Skeletal muscle cell (primary cell): Measurements from ENCODE around the gene SUPT7L.
"Not testable (repeated sequence)": the region's sequence is repeated elsewhere in the genome, so short reads cannot be mapped to it uniquely, and the experiment has no call there.

Source experiments
- DNase-seq: peaks from one replicate; pipeline ENCODE4 v3.0.0-alpha.2; 2010; ENCODE audit warnings: low read depth
- H3K4me3 ChIP-seq: 2 replicates; pipeline ENCODE4 v1.5.1; 2011; ENCODE audit warnings: low read depth, mild to moderate bottlenecking, control low read depth, low read length, moderate library complexity

SUPT7L gene

GRCh38 chr2:27687232-27687631, 23.8 kb upstream of the SUPT7L start:
- H3K4me3 ChIP-seq: no peak overlapping the region
- DNase-seq: no peak

DNA sequence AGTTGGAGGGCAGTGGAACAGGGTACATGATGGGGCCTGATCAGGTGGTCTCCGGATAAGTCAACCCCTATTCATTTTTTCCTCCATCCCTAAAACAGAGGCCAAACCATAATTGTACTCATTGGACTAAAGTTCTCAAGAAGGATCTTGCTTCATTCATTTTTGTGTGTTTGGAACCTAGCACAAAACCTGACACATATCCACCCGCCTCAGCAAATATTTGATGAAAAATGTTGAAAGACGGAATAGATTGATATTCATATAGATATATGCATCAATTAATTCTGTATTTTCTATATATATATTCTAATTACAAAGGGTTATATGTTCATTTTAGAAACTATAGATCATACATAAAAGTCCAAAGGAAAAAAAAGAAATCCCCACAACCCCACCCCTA, 22.2 kb upstream of the SUPT7L start:
- DNase-seq: no peak
- H3K4me3 ChIP-seq: no peak overlapping the region

DNA sequence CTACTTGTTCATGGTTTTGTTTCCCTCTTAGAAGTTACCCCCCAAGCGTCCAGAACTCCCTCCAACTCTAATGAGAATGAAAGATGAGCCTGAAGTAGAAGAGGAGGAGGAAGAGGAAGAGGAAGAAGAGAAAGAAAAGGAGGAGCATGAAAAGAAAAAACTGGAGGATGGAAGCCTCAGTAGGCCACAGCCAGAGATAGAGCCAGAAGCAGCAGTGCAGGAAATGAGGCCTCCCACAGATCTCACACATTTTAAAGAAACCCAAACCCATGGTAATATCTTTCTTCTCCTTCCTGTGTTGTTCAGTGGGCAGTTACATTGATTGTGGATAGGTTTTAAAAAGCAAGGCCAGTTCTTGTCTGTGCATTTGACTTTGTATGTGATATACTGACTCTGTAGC, 21.6 kb upstream of the SUPT7L start:
- not testable (repeated sequence) for H3K4me3 ChIP-seq, DNase-seq

GRCh38 chr2:27683390-27684071, 20.1 kb upstream of the SUPT7L start:
- peak; percentile 46 for DNase-seq
- H3K4me3 ChIP-seq: no peak overlapping the region

DNA sequence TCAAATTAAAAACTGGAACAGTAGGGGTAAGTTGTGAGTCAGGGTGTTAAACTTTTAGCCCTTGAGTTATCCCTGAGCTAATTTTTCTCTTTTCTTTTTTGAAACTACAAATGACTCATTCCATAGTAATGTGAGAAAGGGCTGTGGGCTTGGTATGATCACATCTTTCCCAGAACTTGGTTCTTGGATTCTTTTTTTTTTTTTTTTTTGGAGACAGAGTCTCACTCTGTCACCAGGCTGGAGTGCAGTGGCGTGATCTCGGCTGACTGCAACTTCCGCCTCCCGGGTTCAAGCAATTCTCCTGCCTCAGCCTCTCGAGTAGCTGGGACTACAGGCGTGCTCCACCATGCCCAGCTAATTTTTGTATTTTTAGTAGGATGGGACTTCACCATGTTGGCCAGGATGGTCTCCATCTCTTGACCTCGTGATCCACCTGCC, 18.9 kb upstream of the SUPT7L start:
- not testable (repeated sequence) for H3K4me3 ChIP-seq, DNase-seq

- H3K4me3 ChIP-seq: no peak overlapping the region
- no peak for DNase-seq
Observed at GRCh38 chr2:27681841-27682240, 18.4 kb upstream of the SUPT7L start.

GRCh38 chr2:27680571-27680970, 17.2 kb upstream of the SUPT7L start:
- DNase-seq: no peak

DNA sequence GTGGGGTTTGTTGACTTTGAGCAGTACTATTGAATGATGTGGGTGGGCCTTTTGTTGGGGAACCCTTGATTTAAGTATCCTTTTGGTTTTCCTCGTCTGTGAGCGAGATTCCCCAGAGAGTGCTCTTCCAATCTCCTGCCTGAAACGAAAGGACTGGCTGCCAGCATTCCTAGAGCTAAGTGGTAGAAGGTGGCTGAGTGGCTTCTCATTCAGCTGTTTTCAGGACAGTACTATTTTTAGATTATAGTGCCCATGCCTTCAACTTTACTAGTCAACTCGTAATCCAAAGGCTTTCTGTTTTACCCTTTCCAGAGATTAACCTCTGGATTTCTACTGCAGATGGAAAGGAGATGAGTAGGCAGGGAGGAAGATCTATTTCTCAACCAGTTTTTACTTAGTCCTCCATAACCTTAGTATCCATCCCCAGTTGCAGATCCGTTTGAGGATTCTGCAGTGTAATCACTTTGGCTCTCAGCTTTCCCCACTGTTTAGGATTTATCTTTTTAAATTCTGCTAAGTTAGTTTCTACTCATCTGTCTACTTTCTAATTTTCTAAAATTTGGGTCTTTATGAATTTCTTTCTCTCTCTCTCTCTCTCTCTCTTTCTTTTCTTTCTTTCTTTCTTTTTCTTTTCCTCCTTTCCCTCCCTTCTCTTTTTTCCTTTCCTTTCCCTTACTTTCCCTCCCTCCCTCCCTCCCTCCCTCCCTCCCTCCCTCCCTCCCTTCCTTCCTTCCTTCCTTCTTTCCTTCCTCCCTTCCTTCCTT, 9.5 kb upstream of the SUPT7L start:
- DNase-seq: no peak
- H3K4me3 ChIP-seq: no peak overlapping the region

More at GRCh38 chr2:27680571-27680970, 17.2 kb upstream of the SUPT7L start:
- no peak overlapping the region for H3K4me3 ChIP-seq

- no peak overlapping the region for H3K4me3 ChIP-seq
Observed at GRCh38 chr2:27671235-27671634, 7.8 kb upstream of the SUPT7L start.

GRCh38 chr2:27667446-27667845, 4.0 kb upstream of the SUPT7L start:
- no peak overlapping the region for H3K4me3 ChIP-seq
- no peak for DNase-seq

More at GRCh38 chr2:27671235-27671634, 7.8 kb upstream of the SUPT7L start:
- no peak for DNase-seq

- DNase-seq: no peak
- peak overlapping the region; percentile 72 for H3K4me3 ChIP-seq
Observed at GRCh38 chr2:27664622-27665363, 1.4 kb upstream of the SUPT7L start.

- DNase-seq: no peak
- H3K4me3 ChIP-seq: peak overlapping the region; percentile 72
Observed at GRCh38 chr2:27664154-27664574, 750 bp upstream of the SUPT7L start.

- no peak for DNase-seq
- H3K4me3 ChIP-seq: no peak overlapping the region
Observed at GRCh38 chr2:27661371-27661770, 2.0 kb downstream of the SUPT7L start.

GRCh38 chr2:27655155-27655951, 8.1 kb downstream of the SUPT7L start:
- peak; percentile 56 for DNase-seq
- H3K4me3 ChIP-seq: no peak overlapping the region

DNA sequence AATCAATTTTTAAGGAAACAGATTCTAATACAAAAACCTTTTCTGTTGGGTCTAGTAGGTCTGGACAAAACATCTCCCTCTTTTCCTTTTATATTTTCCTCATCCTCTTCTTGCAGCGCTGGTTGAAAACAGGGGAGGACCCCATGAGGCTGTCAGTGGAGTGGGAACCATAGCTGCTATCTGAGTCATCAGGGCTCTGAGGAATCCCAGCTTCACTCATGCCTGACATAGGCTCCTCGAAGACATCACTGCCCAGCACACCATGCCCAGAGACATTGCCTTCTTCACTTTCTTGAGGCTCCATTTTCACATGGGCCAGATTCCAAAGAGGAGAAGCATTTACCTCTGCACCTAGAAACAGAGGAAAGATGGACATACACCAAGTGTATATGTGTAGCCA, 10.0 kb downstream of the SUPT7L start:
- H3K4me3 ChIP-seq: no peak overlapping the region

GRCh38 chr2:27652790-27653189, 10.6 kb downstream of the SUPT7L start:
- no peak for DNase-seq

More for the DNA sequence above, 10.0 kb downstream of the SUPT7L start:
- no peak for DNase-seq

GRCh38 chr2:27652341-27652740, 11.1 kb downstream of the SUPT7L start:
- DNase-seq: no peak
- no peak overlapping the region for H3K4me3 ChIP-seq

More at GRCh38 chr2:27652790-27653189, 10.6 kb downstream of the SUPT7L start:
- no peak overlapping the region for H3K4me3 ChIP-seq

GRCh38 chr2:27651056-27651455, 12.4 kb downstream of the SUPT7L start:
- DNase-seq: no peak

DNA sequence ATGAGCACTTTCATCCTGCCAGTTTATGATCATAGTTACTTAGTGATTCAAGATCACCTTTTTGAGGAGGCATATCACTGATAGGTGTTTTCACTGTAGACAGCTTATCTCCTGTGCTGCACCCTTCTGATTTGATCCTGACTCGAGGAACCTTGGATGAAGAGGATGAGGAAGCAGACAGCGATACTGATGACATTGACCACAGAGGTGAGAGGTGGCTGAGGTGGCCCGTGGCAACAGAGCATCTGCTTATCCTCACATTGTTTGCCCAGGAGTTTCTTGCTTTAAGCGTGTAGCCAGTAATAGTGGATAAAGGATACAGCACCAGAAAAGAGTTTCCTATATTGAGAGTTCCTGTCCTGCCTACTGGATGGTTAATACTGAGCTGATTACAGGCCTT, 15.7 kb downstream of the SUPT7L start:
- DNase-seq: no peak
- H3K4me3 ChIP-seq: no peak overlapping the region

More at GRCh38 chr2:27651056-27651455, 12.4 kb downstream of the SUPT7L start:
- H3K4me3 ChIP-seq: no peak overlapping the region
